Testis (tissue), 2 donors: Measurements from ENCODE around the gene MAP4K1.

Source experiments
- POLR2A ChIP-seq: fragments of 450-650 bp; IDR thresholded peaks from one replicate; pipeline ENCODE4 v1.6.1; 2017; ENCODE audit warnings: antibody characterized with exemption, mild to moderate bottlenecking, moderate library complexity
- TF ChIP-seq, protein P1 (sequence below), 3 experiments: fragments of 450-650 bp in 2 of 3; fragments of 200-600 bp in 1 of 3; sonication (generic) in 1 of 3; IDR thresholded peaks; one replicate each; pipeline ENCODE4 v1.5.1; 2016 to 2019; ENCODE audit warnings: antibody characterized with exemption in 3 of 3, mild to moderate bottlenecking in 2 of 3, moderate library complexity in 1 of 3

DNA sequence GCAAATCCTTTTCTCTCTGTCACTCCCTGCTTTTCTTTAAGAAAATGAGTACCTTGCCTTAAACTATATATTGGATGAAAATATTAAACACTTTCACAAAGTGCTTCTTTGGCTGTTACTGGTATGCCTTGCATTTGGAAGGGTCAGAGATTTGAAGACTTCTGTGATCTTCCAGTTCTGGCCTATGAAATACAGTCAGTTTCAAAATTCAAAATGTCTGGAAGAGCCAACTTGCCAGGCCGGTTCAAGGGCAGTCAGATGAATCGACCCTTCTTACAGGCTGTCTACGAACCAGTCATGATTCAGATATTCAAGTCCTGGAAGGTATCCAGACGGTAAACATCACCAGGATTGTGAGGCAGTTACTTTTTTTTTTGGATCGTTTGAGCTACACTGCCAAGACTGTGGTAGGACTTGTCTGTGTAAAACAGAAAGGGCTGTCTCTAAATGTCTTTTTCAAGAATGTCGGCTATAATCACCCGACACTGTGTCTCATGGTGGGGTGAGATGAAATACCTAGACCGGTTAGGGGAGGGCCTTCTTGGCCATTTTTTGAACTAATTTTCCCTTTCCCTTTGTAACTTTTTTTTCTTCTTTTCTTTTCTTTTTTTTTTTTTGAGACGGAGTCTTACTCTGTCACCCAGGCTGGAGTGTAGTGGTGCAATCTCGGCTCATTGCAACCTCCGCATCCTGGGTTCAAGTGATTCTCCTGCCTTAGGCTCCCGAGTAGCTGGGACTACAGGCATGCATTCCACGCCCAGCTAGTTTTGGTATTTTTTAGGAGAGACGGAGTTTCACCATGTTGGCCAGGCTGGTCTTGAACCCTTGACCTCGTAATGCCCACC, 40.9 kb upstream of the MAP4K1 start:
- TF ChIP-seq, protein P1, sequence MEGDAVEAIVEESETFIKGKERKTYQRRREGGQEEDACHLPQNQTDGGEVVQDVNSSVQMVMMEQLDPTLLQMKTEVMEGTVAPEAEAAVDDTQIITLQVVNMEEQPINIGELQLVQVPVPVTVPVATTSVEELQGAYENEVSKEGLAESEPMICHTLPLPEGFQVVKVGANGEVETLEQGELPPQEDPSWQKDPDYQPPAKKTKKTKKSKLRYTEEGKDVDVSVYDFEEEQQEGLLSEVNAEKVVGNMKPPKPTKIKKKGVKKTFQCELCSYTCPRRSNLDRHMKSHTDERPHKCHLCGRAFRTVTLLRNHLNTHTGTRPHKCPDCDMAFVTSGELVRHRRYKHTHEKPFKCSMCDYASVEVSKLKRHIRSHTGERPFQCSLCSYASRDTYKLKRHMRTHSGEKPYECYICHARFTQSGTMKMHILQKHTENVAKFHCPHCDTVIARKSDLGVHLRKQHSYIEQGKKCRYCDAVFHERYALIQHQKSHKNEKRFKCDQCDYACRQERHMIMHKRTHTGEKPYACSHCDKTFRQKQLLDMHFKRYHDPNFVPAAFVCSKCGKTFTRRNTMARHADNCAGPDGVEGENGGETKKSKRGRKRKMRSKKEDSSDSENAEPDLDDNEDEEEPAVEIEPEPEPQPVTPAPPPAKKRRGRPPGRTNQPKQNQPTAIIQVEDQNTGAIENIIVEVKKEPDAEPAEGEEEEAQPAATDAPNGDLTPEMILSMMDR (IDR thresholded peaks at IDR 0.05) = no peak
- TF ChIP-seq POLR2A = no peak
